ENCODE measurements around the gene ARMC2.

ARMC2 gene

GRCh38 chr6:108825326-108825725 lies 22.9 kb upstream of the ARMC2 start:
- no peak for DNase-seq
- in situ Hi-C loops (cut with MboI; ENCODE audit: low pct_unique_long_range_greater_than_20kb, low sequenced_read_pairs): no loop called here

- in situ Hi-C loops (cut with MboI; ENCODE audit: low pct_unique_long_range_greater_than_20kb, low sequenced_read_pairs): no loop called here
- no peak for DNase-seq
Observed at GRCh38 chr6:108831104-108831503, 17.1 kb upstream of the ARMC2 start.

DNA sequence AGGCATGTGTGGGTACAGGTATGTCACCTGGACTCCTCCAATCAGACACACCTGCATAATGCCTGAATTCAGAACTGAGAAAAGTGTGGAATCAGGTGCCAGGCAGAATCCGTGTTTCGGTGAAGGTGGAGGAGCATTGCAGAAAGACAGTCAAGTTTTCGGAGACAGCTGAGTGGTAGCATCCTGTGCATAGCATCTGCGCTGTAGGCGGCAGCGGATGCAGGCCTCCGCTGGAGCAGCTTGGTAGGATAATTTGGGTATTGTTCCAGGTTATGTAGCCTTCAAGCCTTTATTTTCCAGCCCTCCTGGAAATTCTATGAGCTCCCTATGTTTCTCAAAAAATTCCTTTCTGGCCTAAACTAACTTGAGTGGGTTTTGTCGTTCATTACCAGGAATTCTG lies 15.5 kb upstream of the ARMC2 start:
- no peak for DNase-seq
- in situ Hi-C loops (cut with MboI; ENCODE audit: low pct_unique_long_range_greater_than_20kb, low sequenced_read_pairs): no loop called here

DNA sequence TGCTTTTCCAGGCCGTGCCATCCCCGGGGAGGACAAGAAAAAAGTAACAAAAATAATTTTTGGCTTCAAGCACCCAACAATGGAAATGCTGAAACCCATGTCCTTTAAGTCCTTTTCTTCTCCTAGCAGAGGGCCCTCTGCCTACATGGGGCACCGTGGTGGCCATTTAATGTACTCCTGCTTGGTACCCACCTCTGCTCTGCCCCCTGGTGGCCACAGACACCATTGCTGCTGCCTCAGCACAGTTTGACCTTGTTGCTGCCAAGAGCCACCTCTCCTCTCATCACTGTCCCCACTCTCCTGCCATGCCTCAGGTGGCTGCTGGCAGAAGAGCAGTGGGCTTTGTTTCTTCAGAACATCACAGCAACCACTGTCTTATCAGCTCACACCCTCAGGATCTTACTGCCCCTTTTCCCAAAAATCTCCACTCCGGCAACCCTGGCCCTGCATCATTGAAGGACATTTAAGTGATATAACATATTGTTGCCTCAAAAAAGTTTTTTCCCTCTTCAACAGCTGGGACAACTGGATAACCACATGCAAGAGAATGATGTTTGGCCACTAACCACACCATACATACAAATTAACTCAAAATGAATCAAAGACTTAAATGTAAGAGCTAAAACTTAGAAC lies 12.9 kb upstream of the ARMC2 start:
- DNase-seq: peak; percentile 84
- in situ Hi-C loops (cut with MboI; ENCODE audit: low pct_unique_long_range_greater_than_20kb, low sequenced_read_pairs): no loop called here

DNA sequence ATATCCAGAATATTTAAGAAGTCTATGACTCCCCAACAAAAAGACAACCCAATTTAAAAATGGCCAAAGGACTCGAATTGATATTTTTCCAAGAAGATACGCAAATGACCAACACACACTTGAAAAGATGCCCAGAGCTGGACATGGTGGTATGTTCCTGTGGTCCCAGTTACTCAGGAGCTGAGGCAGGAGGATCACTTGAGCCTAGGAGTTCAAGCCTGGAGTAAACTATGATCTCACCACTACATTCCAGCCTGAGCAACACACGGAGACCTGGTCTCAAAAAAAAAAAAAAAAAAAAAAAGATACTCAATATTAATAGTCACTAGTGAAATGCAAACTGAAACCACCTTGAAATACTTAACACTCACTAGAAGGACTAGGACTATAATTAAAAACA lies 12.2 kb upstream of the ARMC2 start:
- in situ Hi-C loops (cut with MboI; ENCODE audit: low pct_unique_long_range_greater_than_20kb, low sequenced_read_pairs): no loop called here
- DNase-seq: no peak

DNA sequence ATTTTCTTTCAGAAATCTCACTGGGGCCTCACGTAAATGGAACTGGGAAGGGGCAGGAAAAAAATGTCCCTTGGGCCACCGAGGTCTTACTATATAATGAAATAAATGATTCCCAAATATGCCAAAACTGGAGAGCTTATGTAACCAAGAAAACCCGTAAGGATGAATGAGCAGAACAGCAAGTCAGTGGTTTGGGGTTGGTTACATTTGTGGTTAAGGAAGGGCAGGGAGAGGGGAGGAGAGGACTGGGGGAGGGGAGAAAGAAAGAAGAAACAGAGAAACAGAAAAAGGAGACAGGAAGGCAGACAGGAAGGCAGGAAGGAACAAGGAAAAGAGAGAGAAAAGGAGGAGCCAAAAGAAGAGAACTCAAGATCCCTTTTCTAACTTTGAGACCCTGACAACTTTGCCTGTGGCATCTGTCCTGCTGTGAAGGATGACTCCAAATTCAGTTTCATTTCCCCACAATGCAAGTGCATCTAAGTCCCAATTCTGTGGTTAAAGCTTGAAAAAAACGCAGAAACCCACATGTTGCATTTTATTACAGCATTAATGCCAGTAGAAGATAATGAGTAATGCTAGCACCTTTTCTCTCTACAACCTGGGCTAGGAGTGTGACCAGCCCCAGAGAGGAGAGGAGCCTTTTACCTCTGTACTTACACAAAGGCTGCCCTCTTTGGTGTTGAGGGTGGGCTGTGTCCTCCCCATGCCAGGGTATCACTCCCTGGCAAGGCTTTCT lies 10.8 kb upstream of the ARMC2 start:
- in situ Hi-C loops (cut with MboI; ENCODE audit: low pct_unique_long_range_greater_than_20kb, low sequenced_read_pairs): no loop called here
- DNase-seq: peak; percentile 61

- in situ Hi-C loops (cut with MboI; ENCODE audit: low pct_unique_long_range_greater_than_20kb, low sequenced_read_pairs): no loop called here
- DNase-seq: peak; percentile 21
Observed at GRCh38 chr6:108838101-108838717, 10.0 kb upstream of the ARMC2 start.

- no peak for DNase-seq
- in situ Hi-C loops (cut with MboI; ENCODE audit: low pct_unique_long_range_greater_than_20kb, low sequenced_read_pairs): no loop called here
Observed at GRCh38 chr6:108839083-108839642, 9.1 kb upstream of the ARMC2 start.

DNA sequence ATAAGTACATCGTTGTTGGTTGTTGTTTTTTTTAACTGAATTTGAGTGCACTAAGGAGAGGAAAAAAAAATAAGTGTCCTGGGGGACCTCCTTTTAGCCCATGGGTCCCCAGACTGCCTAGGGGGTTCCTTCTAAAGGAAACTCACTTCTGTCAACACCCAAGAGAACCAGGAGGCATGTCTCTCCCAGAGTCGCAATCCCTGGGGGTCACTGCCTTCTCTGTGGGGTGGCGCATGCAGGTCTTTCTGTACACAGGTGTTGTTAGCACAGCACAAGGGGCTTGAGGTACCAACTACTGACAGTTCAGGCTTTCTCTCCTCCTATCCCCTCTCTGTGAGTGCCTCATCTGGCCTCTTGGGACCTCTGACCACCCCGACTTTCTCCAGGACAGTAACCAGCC lies 7.3 kb upstream of the ARMC2 start:
- in situ Hi-C loops (cut with MboI; ENCODE audit: low pct_unique_long_range_greater_than_20kb, low sequenced_read_pairs): no loop called here
- no peak for DNase-seq

DNA sequence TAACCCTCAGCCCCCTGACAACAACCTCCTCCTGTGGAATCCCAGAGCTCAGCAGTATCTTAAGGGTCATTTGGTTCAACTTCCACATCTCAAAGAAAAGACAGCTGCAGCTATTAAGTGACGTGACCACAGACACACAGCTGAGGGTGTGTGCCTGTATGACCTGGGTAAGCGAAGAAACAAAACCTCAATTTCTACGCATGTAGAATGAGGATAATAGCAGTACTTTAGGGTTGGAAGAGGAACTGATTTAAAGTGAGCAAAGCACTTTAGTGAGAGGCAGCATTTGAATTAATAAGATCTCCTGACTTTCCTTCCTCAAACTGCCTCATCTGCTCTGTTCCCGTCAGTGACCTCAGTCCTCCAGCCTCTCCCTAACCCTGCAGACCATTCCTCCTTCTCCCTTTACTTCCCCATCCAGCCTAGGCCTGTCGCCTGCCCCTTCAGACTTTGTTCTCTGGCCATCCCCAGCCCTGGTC lies 6.8 kb upstream of the ARMC2 start:
- DNase-seq: peak; percentile 67
- in situ Hi-C loops (cut with MboI; ENCODE audit: low pct_unique_long_range_greater_than_20kb, low sequenced_read_pairs): no loop called here

DNA sequence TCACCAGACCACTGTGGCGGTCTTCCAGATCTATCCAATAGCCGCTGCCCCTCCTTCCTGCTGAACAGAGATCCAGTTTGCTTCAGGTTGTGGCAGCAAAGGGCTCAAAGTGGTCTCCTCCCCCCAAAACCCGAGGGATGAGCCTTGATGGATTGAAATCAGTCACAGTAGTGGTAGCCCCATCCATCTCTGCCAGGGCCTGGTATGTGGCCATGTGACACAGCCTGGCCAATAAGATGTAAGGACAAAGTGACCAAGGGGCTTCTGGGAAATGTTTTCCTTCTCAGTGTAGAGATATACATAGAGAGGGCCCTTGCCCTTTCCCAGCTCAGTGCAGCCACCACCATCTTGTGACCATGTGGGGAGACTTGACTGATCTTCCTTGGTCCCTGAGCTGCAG lies 4.1 kb upstream of the ARMC2 start:
- no peak for DNase-seq
- in situ Hi-C loops (cut with MboI; ENCODE audit: low pct_unique_long_range_greater_than_20kb, low sequenced_read_pairs): no loop called here

DNA sequence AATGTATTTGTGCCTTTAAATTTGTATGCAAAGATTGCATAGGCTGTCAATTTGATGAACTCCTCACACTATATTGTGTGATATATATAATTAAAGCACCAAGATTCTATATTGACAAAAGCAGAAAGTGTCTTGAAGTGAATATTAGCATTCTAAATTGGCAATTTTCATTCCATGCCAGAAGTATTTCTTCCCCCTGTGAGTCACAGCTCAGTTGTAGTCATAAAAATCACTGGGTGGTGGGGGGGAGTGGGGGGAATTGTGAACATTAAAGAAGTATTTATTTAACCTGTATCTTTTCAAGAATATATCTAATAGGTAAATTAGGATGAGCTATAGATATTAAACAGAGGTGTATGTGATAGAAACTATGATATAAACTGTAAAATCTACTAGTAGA lies 3.1 kb upstream of the ARMC2 start:
- in situ Hi-C loops (cut with MboI; ENCODE audit: low pct_unique_long_range_greater_than_20kb, low sequenced_read_pairs): no loop called here

DNA sequence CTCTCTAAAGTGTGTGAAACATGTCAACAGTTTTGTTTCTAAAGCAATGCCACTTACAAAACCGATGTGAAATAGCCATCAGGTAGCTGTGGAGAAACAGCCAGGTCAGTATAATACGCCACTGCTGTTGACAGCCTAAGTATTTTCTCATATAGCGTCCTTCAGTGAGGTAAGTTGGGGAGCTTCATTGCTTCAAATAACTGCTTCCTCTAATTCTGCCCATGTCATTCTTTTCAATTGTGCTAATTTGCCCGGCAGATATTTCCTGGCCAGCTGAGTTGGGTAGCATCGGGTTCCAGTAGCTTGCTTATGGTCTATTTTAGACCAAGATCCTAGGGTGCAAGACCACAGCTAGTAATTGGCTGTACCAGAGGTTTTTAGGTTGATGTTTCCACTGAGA lies 2.1 kb upstream of the ARMC2 start:
- in situ Hi-C loops (cut with MboI; ENCODE audit: low pct_unique_long_range_greater_than_20kb, low sequenced_read_pairs): no loop called here
- DNase-seq: peak; percentile 16

More for the DNA sequence above, 3.1 kb upstream of the ARMC2 start:
- DNase-seq: no peak

DNA sequence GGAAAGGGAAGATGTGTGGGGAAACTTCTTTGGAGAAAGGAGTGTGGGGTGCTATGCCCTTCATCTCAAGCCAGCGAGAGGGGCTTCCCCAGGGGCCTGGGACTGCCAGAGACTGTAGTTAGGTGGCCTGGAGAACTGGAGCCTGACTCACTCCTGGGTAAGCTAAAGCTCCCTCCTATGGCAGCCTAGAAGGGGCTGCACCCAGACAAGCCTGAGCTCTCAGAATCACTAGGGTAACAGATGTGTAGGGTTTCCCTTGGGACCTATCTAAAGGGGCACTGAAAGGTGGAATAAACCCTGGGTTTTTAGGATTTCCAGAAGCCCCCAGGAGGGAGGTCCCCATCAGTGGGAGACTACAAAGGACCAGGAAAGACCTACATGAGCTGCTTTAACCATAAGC lies 1.6 kb upstream of the ARMC2 start:
- DNase-seq: no peak
- in situ Hi-C loops (cut with MboI; ENCODE audit: low pct_unique_long_range_greater_than_20kb, low sequenced_read_pairs): no loop called here

DNA sequence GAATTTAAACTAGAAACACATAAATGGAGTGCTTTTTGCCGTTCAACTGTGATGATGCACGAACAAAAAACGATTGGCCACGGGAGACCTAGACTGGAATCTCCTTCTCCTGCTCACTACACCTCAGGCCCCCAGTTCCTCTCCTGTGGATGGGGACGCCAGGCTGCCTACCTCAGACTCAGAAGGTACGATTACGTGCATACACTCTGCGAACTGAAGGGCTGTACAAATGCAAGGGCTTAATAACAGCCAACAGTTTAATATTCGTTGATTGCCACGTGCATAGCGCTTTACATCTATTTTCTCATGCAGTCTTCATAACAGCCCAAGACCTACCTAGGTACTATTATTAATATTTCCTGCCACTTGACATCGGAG lies 495 bp upstream of the ARMC2 start:
- DNase-seq: no peak
- in situ Hi-C loops (cut with MboI; ENCODE audit: low pct_unique_long_range_greater_than_20kb, low sequenced_read_pairs): no loop called here

DNA sequence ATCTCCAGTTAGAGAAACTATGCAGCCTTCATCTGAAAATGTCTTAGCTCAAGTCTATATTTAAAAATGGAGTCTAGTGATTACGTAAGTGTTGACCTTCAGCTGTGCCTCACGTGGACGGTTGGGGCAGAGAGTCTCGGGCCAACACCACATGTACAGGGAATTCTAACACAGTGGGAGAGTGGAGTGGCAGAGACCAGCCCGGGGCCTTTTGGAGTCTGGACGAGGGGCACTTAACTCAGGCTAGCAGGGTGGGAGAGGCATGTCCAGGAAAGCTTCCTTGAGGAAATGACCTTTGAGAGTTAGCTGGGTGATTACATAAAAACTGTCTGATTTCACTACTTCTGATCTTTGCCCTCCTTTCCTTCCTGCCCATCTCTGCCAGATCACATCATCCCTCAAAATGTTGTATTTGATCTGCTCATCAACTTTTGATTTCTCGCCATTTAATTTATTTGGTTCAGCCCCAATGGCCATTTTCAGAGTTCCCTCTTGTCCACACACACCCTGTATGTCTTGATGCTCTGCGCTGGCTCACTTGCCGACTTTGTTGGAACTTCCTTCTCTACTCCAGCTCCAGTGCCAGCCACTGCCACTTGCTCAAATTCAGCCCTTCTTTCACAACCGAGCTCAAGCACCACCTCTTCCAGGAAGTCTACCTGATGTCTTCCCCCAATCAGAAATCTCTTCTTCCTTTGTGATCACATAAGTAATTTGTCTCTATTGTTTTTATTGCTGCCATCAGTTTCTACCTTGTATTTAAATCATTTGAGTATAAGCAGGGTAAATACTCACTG lies 2.6 kb downstream of the ARMC2 start:
- in situ Hi-C loops (cut with MboI; ENCODE audit: low pct_unique_long_range_greater_than_20kb, low sequenced_read_pairs): no loop called here

GRCh38 chr6:108851756-108852155 lies 3.5 kb downstream of the ARMC2 start:
- in situ Hi-C loops (cut with MboI; ENCODE audit: low pct_unique_long_range_greater_than_20kb, low sequenced_read_pairs): no loop called here
- no peak for DNase-seq

More for the DNA sequence above, 2.6 kb downstream of the ARMC2 start:
- DNase-seq: no peak

GRCh38 chr6:108853077-108853476 lies 4.9 kb downstream of the ARMC2 start:
- no peak for DNase-seq
- in situ Hi-C loops (cut with MboI; ENCODE audit: low pct_unique_long_range_greater_than_20kb, low sequenced_read_pairs): no loop called here

DNA sequence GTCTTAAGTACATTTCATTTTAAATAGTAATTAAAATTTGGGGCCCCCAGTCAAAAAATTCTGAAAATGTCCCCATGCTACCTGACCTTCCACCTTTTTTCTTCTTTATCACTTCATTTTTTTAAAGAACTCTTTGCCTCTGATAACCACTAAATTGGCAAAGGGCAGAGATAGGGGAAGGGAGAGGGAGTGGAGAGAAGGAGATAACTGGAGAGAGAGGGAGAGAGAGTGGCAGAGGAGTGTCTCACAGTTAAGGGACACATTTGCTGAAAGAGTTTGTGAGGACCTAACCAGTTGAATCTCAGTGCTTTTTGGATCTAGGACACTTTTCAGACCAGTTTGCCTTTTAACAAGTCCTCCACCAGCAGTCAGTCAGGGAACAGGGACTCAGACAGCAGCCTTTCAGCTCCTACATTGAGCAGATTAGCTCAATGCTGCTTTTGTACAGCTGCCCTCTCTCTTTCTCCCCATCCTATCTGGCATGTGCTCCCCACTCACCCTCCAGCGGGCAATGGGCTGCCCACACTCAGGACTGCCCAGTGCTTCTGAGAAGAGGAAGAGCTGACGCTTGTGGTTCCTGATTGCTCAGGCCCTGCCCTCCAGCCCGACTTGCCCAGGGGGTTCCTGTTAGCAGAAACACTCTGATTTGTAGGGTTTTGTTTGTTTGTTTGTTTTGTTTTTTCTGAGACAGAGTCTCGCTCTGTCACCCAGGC lies 14.4 kb downstream of the ARMC2 start:
- in situ Hi-C loops (cut with MboI; ENCODE audit: low pct_unique_long_range_greater_than_20kb, low sequenced_read_pairs): no loop called here
- no peak for DNase-seq
